Measurements from ENCODE around the gene KRTAP10-8.

Gene KRTAP10-8

GRCh38 chr21:44593598-44594405, 18.1 kb upstream of the KRTAP10-8 start:
- Histone ChIP-seq H3K4me2 (ENCODE audit: low read length) (no peak overlapping the region), H3K27me3 (ENCODE audit: insufficient read depth, low read length, poor library complexity) (no peaks in the 10 kb centered on the region), H2AK5ac (ENCODE audit: low read length) (no peak overlapping the region), H3K56ac (ENCODE audit: low read length) (peak overlapping the region; percentile 49), H3K36me3 (ENCODE audit: control insufficient read depth, insufficient read depth, low read length) (no peaks in the 10 kb centered on the region), H3K4me1 (ENCODE audit: control insufficient read depth, low read depth, low read length) (peaks cover 4% of the 10 kb centered on the region), H3K79me2 (ENCODE audit: control insufficient read depth, insufficient read depth, low read length) (no peaks in the 10 kb centered on the region), H3K79me1 (ENCODE audit: low read length) (no peaks in the 10 kb centered on the region), H3K27ac (ENCODE audit: low read depth, low read length) (no peak overlapping the region), H3K4ac (ENCODE audit: low read depth, low read length) (no peak overlapping the region), H2BK120ac (ENCODE audit: low read depth, low read length) (no peak overlapping the region), H3K4me3 (ENCODE audit: low read length) (no peak overlapping the region), H2BK5ac (ENCODE audit: low read length) (no peak overlapping the region), H4K8ac (ENCODE audit: low read depth, low read length) (no peak overlapping the region), H2BK15ac (replicated peaks; ENCODE audit: low read depth) (no peak overlapping the region), H3K18ac (ENCODE audit: low read length) (peak overlapping the region; percentile 31), H3K23ac (ENCODE audit: low read length) (no peak overlapping the region), H3K9ac (ENCODE audit: low read length) (no peak overlapping the region), H4K5ac (ENCODE audit: low read length) (no peak overlapping the region)
- no CpG with 5 or more reads among the region's 20 CpGs for WGBS (ENCODE audit: extremely low coverage, insufficient coverage, low lambda C conversion rate)
- DNase-seq = peak; percentile 22

DNA sequence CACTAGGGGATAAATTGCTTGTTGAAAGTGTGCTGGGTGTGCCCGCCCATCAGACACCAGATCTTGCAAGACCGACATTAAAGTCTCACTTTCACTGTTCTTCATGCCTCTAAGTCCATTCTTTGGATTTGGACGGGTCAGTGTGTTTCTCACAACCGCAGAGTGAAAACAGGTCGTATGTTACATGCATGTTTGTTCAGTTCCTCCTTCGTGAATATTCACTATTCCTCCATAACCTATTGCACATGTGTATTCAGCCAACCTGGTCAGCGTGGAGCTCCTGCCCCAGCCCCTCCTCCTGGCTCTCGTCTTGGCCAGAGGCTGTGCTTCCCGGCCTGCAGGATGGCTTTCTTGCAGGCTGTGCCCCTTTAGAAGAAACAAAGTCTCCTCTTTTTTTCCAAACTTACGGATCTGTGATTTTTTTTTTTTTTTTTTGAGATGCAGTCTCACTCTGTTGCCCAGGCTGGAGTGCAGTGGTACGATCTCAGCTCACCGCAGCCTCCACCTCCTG, 17.4 kb upstream of the KRTAP10-8 start:
- H3K18ac ChIP-seq (ENCODE audit: low read length) = no peak overlapping the region
- no peaks in the 10 kb centered on the region for H3K79me2 ChIP-seq (ENCODE audit: control insufficient read depth, insufficient read depth, low read length)
- H3K9ac ChIP-seq (ENCODE audit: low read length) = no peak overlapping the region
- no peak overlapping the region for H3K23ac ChIP-seq (ENCODE audit: low read length)
- DNase-seq = no peak
- H3K4me1 ChIP-seq (ENCODE audit: control insufficient read depth, low read depth, low read length) = peaks cover 4% of the 10 kb centered on the region
- no peaks in the 10 kb centered on the region for H3K36me3 ChIP-seq (ENCODE audit: control insufficient read depth, insufficient read depth, low read length)
- H2BK5ac ChIP-seq (ENCODE audit: low read length) = no peak overlapping the region
- no peak overlapping the region for H3K4me3 ChIP-seq (ENCODE audit: low read length)
- no peak overlapping the region for H2BK120ac ChIP-seq (ENCODE audit: low read depth, low read length)
- no peak overlapping the region for H3K56ac ChIP-seq (ENCODE audit: low read length)
- no peaks in the 10 kb centered on the region for H3K79me1 ChIP-seq (ENCODE audit: low read length)
- no peak overlapping the region for H2AK5ac ChIP-seq (ENCODE audit: low read length)
- no peak overlapping the region for H3K4ac ChIP-seq (ENCODE audit: low read depth, low read length)
- no peak overlapping the region for H2BK15ac ChIP-seq (replicated peaks; ENCODE audit: low read depth)
- H4K5ac ChIP-seq (ENCODE audit: low read length) = no peak overlapping the region
- H3K27me3 ChIP-seq (ENCODE audit: insufficient read depth, low read length, poor library complexity) = no peaks in the 10 kb centered on the region
- no CpG with 5 or more reads among the region's 12 CpGs for WGBS (ENCODE audit: extremely low coverage, insufficient coverage, low lambda C conversion rate)
- no peak overlapping the region for H3K4me2 ChIP-seq (ENCODE audit: low read length)
- no peak overlapping the region for H3K27ac ChIP-seq (ENCODE audit: low read depth, low read length)
- no peak overlapping the region for H4K8ac ChIP-seq (ENCODE audit: low read depth, low read length)

DNA sequence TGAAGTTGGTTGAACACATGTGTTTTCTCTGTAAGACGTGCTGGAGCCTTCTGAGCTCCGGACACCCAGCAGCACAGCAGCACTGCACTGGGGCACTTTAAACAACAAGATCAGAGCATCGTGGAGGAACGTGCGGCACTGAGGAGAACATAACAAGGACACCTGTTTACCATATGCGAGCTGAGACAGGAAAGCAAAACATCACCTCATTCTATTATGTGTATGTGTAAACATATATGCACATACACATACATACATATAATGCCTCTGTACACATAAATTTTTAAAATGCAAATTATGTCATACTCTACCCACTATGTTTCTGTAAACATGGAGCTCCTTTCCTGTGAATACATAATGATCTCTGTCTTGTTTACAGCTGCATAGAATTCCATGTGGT, 16.4 kb upstream of the KRTAP10-8 start:
- no peak overlapping the region for H3K4ac ChIP-seq (ENCODE audit: low read depth, low read length)
- H3K27ac ChIP-seq (ENCODE audit: low read depth, low read length) = no peak overlapping the region
- no peak overlapping the region for H2BK120ac ChIP-seq (ENCODE audit: low read depth, low read length)
- no peak for DNase-seq
- H4K8ac ChIP-seq (ENCODE audit: low read depth, low read length) = no peak overlapping the region
- H2AK5ac ChIP-seq (ENCODE audit: low read length) = no peak overlapping the region
- H2BK15ac ChIP-seq (replicated peaks; ENCODE audit: low read depth) = no peak overlapping the region
- no peaks in the 10 kb centered on the region for H3K79me1 ChIP-seq (ENCODE audit: low read length)
- no peak overlapping the region for H3K4me3 ChIP-seq (ENCODE audit: low read length)
- H3K4me2 ChIP-seq (ENCODE audit: low read length) = no peak overlapping the region
- H3K18ac ChIP-seq (ENCODE audit: low read length) = no peak overlapping the region
- no peak overlapping the region for H2BK5ac ChIP-seq (ENCODE audit: low read length)
- WGBS (ENCODE audit: extremely low coverage, insufficient coverage, low lambda C conversion rate) = no CpG with 5 or more reads among the region's 6 CpGs
- no peaks in the 10 kb centered on the region for H3K79me2 ChIP-seq (ENCODE audit: control insufficient read depth, insufficient read depth, low read length)
- peaks cover 4% of the 10 kb centered on the region for H3K4me1 ChIP-seq (ENCODE audit: control insufficient read depth, low read depth, low read length)
- no peak overlapping the region for H3K23ac ChIP-seq (ENCODE audit: low read length)
- H3K9ac ChIP-seq (ENCODE audit: low read length) = no peak overlapping the region
- H4K5ac ChIP-seq (ENCODE audit: low read length) = no peak overlapping the region
- no peaks in the 10 kb centered on the region for H3K36me3 ChIP-seq (ENCODE audit: control insufficient read depth, insufficient read depth, low read length)
- no peak overlapping the region for H3K56ac ChIP-seq (ENCODE audit: low read length)
- H3K27me3 ChIP-seq (ENCODE audit: insufficient read depth, low read length, poor library complexity) = no peaks in the 10 kb centered on the region

DNA sequence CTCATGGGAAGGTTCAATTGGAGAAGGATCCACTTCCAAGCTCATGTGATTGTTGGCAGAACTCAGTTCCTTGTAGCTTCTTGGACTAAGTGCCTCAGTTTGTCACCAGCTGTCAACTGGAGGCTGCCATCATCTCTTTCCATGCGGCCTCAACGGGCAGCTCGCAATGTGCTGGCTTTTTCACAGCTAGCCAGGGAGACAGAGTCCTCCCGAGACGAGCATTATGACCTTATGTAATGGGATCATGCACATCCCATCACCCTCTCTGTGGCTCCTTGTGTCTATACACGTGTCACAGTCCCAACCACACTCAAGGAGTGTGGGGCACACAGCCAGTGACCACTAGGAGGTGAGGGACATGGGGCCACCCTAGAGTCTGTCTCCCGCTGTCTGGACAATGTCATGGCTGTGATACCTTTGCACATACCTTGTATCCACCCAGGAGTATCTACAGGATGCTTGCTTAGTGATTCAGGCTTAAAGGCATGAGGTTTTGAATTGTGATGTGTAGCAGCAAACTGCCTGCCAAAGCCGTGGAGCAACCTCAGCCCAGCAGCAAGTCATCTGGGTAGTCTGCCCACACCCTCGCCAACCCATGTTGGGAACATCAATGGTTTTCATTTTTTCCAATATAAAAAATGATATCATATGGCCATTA, 15.7 kb upstream of the KRTAP10-8 start:
- no CpG with 5 or more reads among the region's 9 CpGs for WGBS (ENCODE audit: extremely low coverage, insufficient coverage, low lambda C conversion rate)

DNA sequence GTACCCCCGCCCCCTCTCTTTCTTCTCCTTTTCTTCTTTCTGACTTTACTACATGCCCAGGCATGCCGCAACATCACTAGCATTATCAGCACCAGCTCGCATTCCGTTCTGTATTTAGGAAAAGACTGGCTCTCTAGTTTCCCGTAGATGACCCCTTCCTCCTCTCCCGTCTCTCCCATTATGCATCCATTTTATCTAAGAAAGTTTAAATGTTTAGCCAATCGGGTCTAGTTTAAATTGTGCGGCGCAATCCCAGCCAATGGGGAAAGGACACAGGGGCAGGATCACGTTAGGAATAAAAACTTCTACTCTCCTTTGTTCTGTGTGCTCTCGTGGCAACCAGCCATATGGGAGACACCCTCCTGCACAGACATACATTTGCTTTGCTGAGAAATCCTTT, 13.8 kb upstream of the KRTAP10-8 start:
- H2AK5ac ChIP-seq (ENCODE audit: low read length) = no peak overlapping the region
- H3K18ac ChIP-seq (ENCODE audit: low read length) = peak overlapping the region; percentile 29
- H4K8ac ChIP-seq (ENCODE audit: low read depth, low read length) = no peak overlapping the region
- no peak overlapping the region for H3K23ac ChIP-seq (ENCODE audit: low read length)
- no peak overlapping the region for H3K4ac ChIP-seq (ENCODE audit: low read depth, low read length)
- H3K36me3 ChIP-seq (ENCODE audit: control insufficient read depth, insufficient read depth, low read length) = no peaks in the 10 kb centered on the region
- H4K5ac ChIP-seq (ENCODE audit: low read length) = no peak overlapping the region
- peak; percentile 30 for DNase-seq
- no peaks in the 10 kb centered on the region for H3K27me3 ChIP-seq (ENCODE audit: insufficient read depth, low read length, poor library complexity)
- H3K4me2 ChIP-seq (ENCODE audit: low read length) = no peak overlapping the region
- H3K79me1 ChIP-seq (ENCODE audit: low read length) = no peaks in the 10 kb centered on the region
- H3K9ac ChIP-seq (ENCODE audit: low read length) = no peak overlapping the region
- H3K4me3 ChIP-seq (ENCODE audit: low read length) = no peak overlapping the region
- no peak overlapping the region for H3K27ac ChIP-seq (ENCODE audit: low read depth, low read length)
- peaks cover 4% of the 10 kb centered on the region for H3K4me1 ChIP-seq (ENCODE audit: control insufficient read depth, low read depth, low read length)
- H2BK5ac ChIP-seq (ENCODE audit: low read length) = no peak overlapping the region
- no CpG with 5 or more reads among the region's 11 CpGs for WGBS (ENCODE audit: extremely low coverage, insufficient coverage, low lambda C conversion rate)
- H2BK15ac ChIP-seq (replicated peaks; ENCODE audit: low read depth) = no peak overlapping the region
- no peak overlapping the region for H3K56ac ChIP-seq (ENCODE audit: low read length)
- H2BK120ac ChIP-seq (ENCODE audit: low read depth, low read length) = no peak overlapping the region
- H3K79me2 ChIP-seq (ENCODE audit: control insufficient read depth, insufficient read depth, low read length) = no peaks in the 10 kb centered on the region

More for the DNA sequence above, 15.7 kb upstream of the KRTAP10-8 start:
- Histone ChIP-seq H3K4me3 (ENCODE audit: low read length) (no peak overlapping the region), H3K4me1 (ENCODE audit: control insufficient read depth, low read depth, low read length) (peaks cover 4% of the 10 kb centered on the region), H2BK15ac (replicated peaks; ENCODE audit: low read depth) (no peak overlapping the region), H3K79me1 (ENCODE audit: low read length) (no peaks in the 10 kb centered on the region), H3K27me3 (ENCODE audit: insufficient read depth, low read length, poor library complexity) (no peaks in the 10 kb centered on the region), H3K56ac (ENCODE audit: low read length) (peak overlapping the region; percentile 10), H3K79me2 (ENCODE audit: control insufficient read depth, insufficient read depth, low read length) (no peaks in the 10 kb centered on the region), H3K36me3 (ENCODE audit: control insufficient read depth, insufficient read depth, low read length) (no peaks in the 10 kb centered on the region), H4K5ac (ENCODE audit: low read length) (no peak overlapping the region), H3K4me2 (ENCODE audit: low read length) (no peak overlapping the region), H3K18ac (ENCODE audit: low read length) (no peak overlapping the region), H4K8ac (ENCODE audit: low read depth, low read length) (no peak overlapping the region), H3K27ac (ENCODE audit: low read depth, low read length) (no peak overlapping the region), H3K23ac (ENCODE audit: low read length) (no peak overlapping the region), H3K9ac (ENCODE audit: low read length) (no peak overlapping the region), H3K4ac (ENCODE audit: low read depth, low read length) (no peak overlapping the region), H2BK5ac (ENCODE audit: low read length) (no peak overlapping the region), H2BK120ac (ENCODE audit: low read depth, low read length) (no peak overlapping the region), H2AK5ac (ENCODE audit: low read length) (peak overlapping the region; percentile 63)
- no peak for DNase-seq

Data from mesendoderm (in vitro differentiated cells).